MCF 10A (cell line): ENCODE data around the gene CLCA4. TPM values are rescaled to one million over a fixed set of nuclear protein-coding genes. Genes with fewer than 3 reads are reported as not detected.

ENCODE experiments used
- BruUV-seq: library from RNA; stranded (reverse); fragments of 400-500 nt; replicated peaks from 2 replicates; lab custom pipeline; 2021; lab: Mats Ljungman, UMichigan
- CTCF ChIA-PET: fragments of 300-600 bp; sonication (Branson Sonifier 250); formaldehyde crosslinking; extraction: SDS; loops from one replicate; lab custom pipeline; 2021; ENCODE audit warnings: antibody characterized with exemption, inconsistent platforms; lab: Yijun Ruan, JAX
- POLR2A ChIA-PET: fragments of 300-600, 350-650 bp; sonication (Branson Sonifier 250); formaldehyde crosslinking; extraction: SDS; loops from one replicate; lab custom pipeline; 2020; ENCODE audit warnings: antibody characterized with exemption, inconsistent platforms; lab: Yijun Ruan, JAX
- DNase-seq: peaks from one replicate; pipeline ENCODE4 v3.0.0-alpha.2; 2018; ENCODE audit not compliant: unreplicated experiment
- H3K27ac Mint-ChIP-seq: one replicate; pipeline ENCODE4 v1.8.0; 2022; ENCODE audit warnings: mild to moderate bottlenecking, low read depth, mixed read lengths; ENCODE audit not compliant: unreplicated experiment
- H3K27me3 Mint-ChIP-seq: one replicate; pipeline ENCODE4 v1.8.0; 2022; ENCODE audit warnings: mixed read lengths; ENCODE audit not compliant: insufficient read depth, unreplicated experiment
- H3K36me3 Mint-ChIP-seq: one replicate; pipeline ENCODE4 v1.8.0; 2022; ENCODE audit warnings: mild to moderate bottlenecking, moderate library complexity, mixed read lengths; ENCODE audit not compliant: insufficient read depth, unreplicated experiment
- H3K4me1 Mint-ChIP-seq: one replicate; pipeline ENCODE4 v1.8.0; 2022; ENCODE audit warnings: mixed read lengths; ENCODE audit not compliant: insufficient read depth, unreplicated experiment
- H3K4me3 Mint-ChIP-seq: one replicate; pipeline ENCODE4 v1.8.0; 2022; ENCODE audit warnings: mild to moderate bottlenecking, moderate library complexity, mixed read lengths; ENCODE audit not compliant: unreplicated experiment
- H3K9me3 Mint-ChIP-seq: one replicate; pipeline ENCODE4 v1.8.0; 2022; ENCODE audit warnings: mixed read lengths; ENCODE audit not compliant: unreplicated experiment
- intact Hi-C: fragments of 100-400 bp; cut with micrococcal nuclease; formaldehyde crosslinking; loops from 2 replicates; pipeline ENCODE4 v1.14.1; 2022
- total RNA-seq: library from RNA; stranded (reverse); gene quantifications from 2 replicates; pipeline ENCODE4 v1.2.3, GENCODE V29; 2022
- TF ChIP-seq, protein P1 (sequence below): fragments of 200-600 bp; IDR thresholded peaks from one replicate; pipeline ENCODE4 v1.8.0; 2022; ENCODE audit warnings: antibody characterized with exemption, mild to moderate bottlenecking; ENCODE audit not compliant: unreplicated experiment

The CLCA4 gene
- total RNA-seq, 1 experiment from 2014 or later, result not detected

DNA sequence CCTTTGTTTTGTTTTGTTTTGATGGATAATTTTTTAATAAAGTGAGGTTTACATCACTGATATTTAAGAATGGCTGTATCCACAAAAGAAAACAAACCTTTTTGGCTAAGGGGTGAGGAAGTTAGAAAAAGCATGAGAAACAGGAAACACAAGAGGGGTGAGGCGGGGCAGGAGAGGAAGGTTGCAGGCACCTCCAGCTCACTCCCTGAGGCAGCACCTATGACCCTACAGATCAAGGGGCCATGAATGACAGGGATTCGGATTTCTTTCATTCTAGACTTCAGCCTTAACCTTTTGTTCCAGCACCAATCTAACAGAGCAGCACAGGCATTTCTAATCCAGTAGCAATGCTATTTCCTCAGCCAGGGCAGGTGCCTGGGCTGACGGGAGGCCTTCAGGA lies 4.4 kb downstream of the CLCA4 start:
- POLR2A ChIA-PET, result no interaction called here
- Mint-ChIP-seq H3K4me3 (no peak overlapping the region), H3K27ac (no peak overlapping the region), H3K9me3 (no peaks in the 10 kb centered on the region), H3K4me1 (peaks cover 7% of the 10 kb centered on the region), H3K36me3 (no peaks in the 10 kb centered on the region), H3K27me3 (no peaks in the 10 kb centered on the region)
- intact Hi-C loops, result no loop called here
- CTCF ChIA-PET, result interaction anchor here (0.6 to 0.7 kb wide), 2 partner anchors 71 to 1568 kb away, joined by 3 read pairs; no protein-coding TSS in a partner anchor
- BruUV-seq, result no TSS peak
- DNase-seq, result no peak
- TF ChIP-seq, protein P1, sequence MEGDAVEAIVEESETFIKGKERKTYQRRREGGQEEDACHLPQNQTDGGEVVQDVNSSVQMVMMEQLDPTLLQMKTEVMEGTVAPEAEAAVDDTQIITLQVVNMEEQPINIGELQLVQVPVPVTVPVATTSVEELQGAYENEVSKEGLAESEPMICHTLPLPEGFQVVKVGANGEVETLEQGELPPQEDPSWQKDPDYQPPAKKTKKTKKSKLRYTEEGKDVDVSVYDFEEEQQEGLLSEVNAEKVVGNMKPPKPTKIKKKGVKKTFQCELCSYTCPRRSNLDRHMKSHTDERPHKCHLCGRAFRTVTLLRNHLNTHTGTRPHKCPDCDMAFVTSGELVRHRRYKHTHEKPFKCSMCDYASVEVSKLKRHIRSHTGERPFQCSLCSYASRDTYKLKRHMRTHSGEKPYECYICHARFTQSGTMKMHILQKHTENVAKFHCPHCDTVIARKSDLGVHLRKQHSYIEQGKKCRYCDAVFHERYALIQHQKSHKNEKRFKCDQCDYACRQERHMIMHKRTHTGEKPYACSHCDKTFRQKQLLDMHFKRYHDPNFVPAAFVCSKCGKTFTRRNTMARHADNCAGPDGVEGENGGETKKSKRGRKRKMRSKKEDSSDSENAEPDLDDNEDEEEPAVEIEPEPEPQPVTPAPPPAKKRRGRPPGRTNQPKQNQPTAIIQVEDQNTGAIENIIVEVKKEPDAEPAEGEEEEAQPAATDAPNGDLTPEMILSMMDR, result no peak

GRCh38 chr1:86552376-86552775 lies 5.5 kb downstream of the CLCA4 start:
- Mint-ChIP-seq H3K36me3 (no peaks in the 10 kb centered on the region), H3K4me3 (no peak overlapping the region), H3K9me3 (no peaks in the 10 kb centered on the region), H3K27me3 (no peaks in the 10 kb centered on the region), H3K4me1 (no peaks in the 10 kb centered on the region), H3K27ac (no peak overlapping the region)
- no TSS peak for BruUV-seq
- TF ChIP-seq, protein P1, result no peak
- DNase-seq, result no peak
- CTCF ChIA-PET, result interaction anchor here (0.7 kb wide), 1 partner anchor 43 kb away, joined by 3 read pairs; no protein-coding TSS in a partner anchor
- intact Hi-C loops, result no loop called here
- POLR2A ChIA-PET, result no interaction called here

DNA sequence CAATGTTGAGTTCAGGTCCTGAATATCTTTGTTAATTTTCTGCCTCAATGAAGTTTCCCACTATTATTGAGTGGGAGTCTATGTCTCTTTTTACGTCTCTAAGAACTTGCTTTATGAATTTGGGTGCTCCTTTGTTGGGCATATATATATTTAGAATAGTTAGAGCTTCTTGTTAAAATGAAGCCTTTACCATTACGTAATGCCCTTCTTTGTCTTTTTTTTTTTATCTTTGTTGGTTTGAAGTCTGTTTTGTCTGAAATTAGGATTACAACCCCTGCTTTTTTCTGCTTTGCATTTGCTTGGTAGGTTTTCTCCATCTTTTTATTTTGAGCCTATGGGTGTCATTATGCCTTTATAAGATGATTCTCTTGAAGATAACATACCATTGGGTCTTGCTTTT lies 10.9 kb downstream of the CLCA4 start:
- no peaks in the 10 kb centered on the region for H3K4me1 Mint-ChIP-seq
- H3K27ac Mint-ChIP-seq, result no peak overlapping the region
- H3K36me3 Mint-ChIP-seq, result no peaks in the 10 kb centered on the region
- TF ChIP-seq, protein P1, result no peak
- ChIA-PET POLR2A (no interaction called here), CTCF (interaction anchor here (0.6 to 0.7 kb wide), 3 partner anchors 11 to 1150 kb away, joined by 3 to 4 read pairs (median 3); no protein-coding TSS in a partner anchor)
- intact Hi-C loops, result no loop called here
- no peaks in the 10 kb centered on the region for H3K27me3 Mint-ChIP-seq
- no peaks in the 10 kb centered on the region for H3K9me3 Mint-ChIP-seq
- no peak for DNase-seq
- no TSS peak for BruUV-seq
- H3K4me3 Mint-ChIP-seq, result no peak overlapping the region

DNA sequence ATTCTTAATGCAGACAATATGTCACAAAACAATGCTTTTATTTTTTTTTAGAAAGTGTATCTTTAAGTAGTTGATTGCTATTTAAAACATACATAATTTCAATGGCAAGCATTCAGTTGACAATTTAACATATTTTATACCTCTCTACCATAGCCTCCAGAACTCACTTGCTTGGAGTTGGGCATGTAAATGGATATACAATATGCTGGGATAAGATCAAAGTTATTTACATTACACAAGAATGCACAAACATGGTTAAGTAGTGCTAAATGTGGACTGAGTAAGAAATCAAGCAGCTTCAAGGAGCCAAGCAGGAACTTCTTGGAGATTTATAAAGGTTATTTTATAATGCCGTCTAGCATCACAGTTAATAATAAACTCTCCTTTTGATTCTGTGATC lies 17.0 kb downstream of the CLCA4 start:
- no TSS peak for BruUV-seq
- Mint-ChIP-seq H3K4me1 (no peaks in the 10 kb centered on the region), H3K4me3 (no peak overlapping the region), H3K27me3 (no peaks in the 10 kb centered on the region), H3K9me3 (no peaks in the 10 kb centered on the region), H3K36me3 (no peaks in the 10 kb centered on the region), H3K27ac (no peak overlapping the region)
- TF ChIP-seq, protein P1, result no peak
- POLR2A ChIA-PET, result no interaction called here
- intact Hi-C loops, result no loop called here
- CTCF ChIA-PET, result no interaction called here
- DNase-seq, result no peak
